Medulla oblongata (tissue), 1 donor: ENCODE data around the gene SLC22A2.

ENCODE experiments used
- DNase-seq: peaks from one replicate; pipeline ENCODE4 v3.0.0-alpha.2; 2015; ENCODE audit errors: extremely low spot score

Gene SLC22A2

GRCh38 chr6:160207618-160208017 lies 51.0 kb downstream of the SLC22A2 start:
- no peak for DNase-seq

GRCh38 chr6:160204710-160205109 lies 53.9 kb downstream of the SLC22A2 start:
- DNase-seq: no peak

DNA sequence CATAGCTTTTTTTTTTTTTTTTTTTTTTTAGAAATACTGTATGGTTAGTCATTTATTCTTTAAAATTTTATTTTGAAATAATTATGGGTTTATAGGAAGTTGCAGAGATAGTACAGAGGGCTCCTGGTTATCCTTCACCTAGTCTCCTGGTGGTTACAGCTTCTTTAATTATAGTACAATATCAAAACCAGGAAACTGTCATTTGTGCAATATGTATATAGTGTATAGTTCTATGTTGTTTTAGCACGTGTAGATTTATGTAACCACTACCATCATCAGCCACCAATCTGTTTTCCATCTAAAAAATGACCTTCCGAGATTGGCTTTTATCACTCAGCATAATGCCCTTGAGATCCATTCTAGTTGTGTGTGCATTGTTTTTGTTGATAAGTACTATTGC lies 54.7 kb downstream of the SLC22A2 start:
- DNase-seq: no peak

GRCh38 chr6:160203522-160203921 lies 55.1 kb downstream of the SLC22A2 start:
- DNase-seq: no peak

DNA sequence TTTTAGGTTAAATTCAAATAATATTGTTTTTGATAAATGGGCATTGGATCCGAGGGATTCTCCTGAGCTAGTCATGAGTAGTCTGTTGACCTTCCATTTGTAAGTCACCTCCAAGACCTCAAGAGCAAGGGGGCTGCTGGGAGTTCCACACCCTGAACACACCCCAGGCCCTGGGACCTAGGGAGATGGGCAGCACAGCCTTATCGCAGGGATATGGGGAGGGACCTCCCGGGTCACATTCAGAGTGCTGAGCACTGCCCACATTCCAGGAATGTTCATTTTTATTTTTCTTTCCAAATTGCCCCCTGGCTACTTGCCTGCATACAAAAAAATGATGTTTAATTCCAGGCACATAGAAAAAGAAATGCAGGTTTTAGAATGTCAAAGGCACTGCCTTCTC lies 55.5 kb downstream of the SLC22A2 start:
- no peak for DNase-seq

GRCh38 chr6:160202411-160202810 lies 56.2 kb downstream of the SLC22A2 start:
- DNase-seq: no peak

DNA sequence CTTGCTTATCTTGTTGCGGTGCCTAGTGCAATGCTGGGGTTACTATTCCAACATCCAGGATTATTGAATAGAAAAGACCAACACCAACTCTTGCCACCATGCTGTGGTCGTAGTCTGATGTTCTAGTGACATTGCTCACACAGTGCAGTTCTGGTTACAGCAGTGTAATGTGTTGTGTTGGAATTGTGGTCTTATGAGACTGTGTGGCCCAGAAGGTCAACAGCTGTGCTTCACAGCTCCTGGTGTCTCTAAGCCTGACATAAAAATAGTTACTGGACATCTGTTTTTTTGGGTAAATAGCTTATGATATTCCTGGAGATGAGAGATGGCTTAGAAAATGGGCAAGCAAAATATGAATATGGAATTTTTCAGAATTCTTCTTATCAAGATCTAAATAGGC lies 57.6 kb downstream of the SLC22A2 start:
- no peak for DNase-seq

DNA sequence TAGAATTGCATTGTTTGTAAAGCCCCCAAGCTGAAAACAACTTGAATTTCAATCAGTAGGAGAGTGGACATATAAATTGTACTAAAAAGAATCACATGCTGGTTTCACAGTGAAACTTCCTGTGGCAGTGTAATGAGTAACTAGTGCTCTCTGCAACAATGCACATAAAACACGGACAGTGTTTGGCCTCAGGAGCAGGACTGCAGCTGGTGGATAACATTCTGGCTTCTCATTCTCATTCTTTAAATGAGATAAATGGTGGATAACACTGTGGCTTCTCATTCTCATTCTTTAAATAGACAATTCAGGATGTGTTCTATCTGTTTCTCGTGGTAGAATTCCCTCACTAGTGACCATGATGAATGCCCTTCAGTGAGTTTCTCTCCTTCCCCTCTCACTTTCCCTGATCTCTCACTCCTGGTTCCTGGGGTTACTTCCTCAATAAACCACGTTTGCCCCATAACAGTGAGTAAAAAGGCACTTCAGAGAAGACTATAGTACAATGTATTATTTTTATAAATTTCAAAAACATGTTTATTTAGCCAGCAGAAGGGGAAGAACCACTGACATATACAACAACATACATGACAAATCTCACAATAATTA lies 59.9 kb downstream of the SLC22A2 start:
- DNase-seq: no peak

DNA sequence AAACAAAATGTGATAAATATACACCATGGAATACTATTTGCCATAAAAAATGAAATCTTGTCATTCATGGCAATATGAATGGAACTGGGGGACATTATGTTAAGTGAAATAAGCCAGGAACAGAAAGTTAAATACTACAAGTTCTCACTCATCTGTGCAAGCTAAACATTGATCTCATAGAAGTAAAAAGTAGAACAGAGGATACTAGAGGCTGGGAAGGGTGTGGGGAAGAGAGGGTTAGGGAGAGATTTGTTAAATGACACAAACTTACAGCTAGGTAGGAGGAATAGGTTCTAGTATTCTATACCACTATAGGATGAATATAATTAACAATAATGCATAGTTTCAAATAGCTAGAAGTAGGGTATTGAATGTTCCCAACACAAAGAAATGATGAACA lies 61.0 kb downstream of the SLC22A2 start:
- DNase-seq: no peak

- DNase-seq: no peak
Observed at GRCh38 chr6:160194808-160195207, 63.8 kb downstream of the SLC22A2 start.

DNA sequence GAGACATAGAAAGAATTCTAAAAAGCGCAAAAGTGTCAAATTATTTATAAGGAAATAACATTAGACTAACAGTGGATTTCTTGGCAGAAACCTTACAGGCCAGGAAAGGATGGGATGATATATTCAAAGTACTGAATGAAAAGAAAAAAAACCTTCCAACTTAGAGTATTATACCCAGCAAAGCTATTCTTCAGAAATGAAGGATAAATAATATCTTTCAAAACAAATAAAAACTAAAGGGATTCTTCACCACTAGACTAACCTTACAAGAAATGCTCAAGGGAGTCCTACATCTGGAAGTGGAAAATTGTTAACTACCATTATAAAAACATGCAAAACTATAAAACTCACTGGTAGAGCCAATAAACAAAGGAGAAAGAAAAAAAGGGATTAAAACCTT lies 65.8 kb downstream of the SLC22A2 start:
- no peak for DNase-seq

- no peak for DNase-seq
Observed at GRCh38 chr6:160190973-160191372, 67.6 kb downstream of the SLC22A2 start.

DNA sequence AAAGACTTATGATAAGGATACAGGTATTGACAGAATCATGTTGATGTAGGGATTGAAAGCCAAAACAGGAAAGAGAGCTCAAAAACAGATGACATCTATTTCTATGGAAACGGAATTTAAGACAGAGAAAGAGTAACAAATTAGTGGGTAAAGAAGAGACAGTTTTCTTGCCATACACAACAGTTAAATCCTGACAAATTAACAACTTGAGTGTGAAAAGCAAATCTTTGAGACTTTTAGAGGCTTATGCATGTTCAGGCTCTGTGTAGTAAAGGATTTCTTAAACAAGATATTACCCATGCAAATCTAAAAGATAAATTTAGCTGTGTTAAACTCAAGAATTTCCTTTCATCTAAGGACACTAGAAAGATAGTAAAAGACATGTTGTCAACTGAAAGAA lies 68.5 kb downstream of the SLC22A2 start:
- DNase-seq: no peak

GRCh38 chr6:160188773-160189172 lies 69.8 kb downstream of the SLC22A2 start:
- no peak for DNase-seq

DNA sequence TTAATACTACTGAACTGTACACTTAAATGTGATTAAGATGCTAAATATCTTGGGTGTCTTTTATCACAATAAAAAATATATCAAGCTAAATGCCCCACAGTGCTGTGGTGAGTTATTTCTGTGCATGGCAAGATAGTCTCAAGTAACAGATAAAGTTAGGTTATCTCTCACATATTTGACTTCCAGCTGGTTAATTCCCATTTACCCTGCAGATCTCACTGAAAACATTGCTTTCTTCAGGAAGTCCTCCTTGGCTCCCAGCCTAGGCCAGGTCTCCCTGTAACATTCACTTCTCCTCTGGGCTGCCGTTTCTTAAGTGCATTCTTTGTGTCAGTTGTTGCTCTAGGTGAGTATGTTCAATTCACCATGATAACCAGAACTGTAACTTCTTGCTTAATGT lies 77.9 kb downstream of the SLC22A2 start:
- DNase-seq: no peak

- no peak for DNase-seq
Observed at GRCh38 chr6:160178271-160178670, 80.3 kb downstream of the SLC22A2 start.

DNA sequence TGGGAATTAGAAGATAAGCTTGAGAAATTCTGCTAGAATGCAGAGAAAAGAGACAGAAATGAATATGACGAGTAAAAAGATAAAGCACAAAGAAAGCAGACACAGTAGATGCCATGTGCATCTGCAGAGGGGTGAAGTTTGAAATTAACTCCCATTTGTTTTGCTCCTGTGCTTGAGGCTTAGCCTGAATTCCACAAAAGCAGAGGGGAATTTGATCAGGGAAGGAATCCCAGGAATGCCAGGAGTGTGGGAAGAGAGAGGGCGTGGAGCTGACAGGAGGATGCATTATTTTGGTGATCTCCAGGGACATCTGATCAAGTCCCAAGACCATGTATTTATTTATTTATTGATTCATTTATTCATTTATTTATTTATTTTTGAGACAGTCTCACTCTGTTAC lies 81.4 kb downstream of the SLC22A2 start:
- DNase-seq: no peak

DNA sequence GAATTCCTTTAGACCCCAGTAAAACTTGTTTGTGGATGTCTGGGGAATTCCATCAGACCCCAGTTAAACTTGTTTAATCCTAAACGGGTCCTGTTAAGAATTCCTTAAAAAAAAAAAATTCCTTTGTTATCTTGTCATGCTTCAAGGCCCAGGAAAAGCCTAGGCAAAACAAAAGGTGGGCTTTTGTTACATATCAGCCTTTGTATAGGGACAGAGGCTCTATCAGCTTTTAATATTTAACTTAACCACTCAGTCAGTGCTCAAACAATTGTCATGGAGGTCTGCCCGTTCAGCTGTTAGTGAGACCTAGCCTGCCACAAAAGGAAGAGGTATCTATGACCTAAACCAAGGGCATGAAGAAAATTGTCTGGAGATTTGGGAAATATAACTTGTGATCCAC lies 83.9 kb downstream of the SLC22A2 start:
- no peak for DNase-seq

- no peak for DNase-seq
Observed at GRCh38 chr6:160173806-160174527, 84.7 kb downstream of the SLC22A2 start.

DNA sequence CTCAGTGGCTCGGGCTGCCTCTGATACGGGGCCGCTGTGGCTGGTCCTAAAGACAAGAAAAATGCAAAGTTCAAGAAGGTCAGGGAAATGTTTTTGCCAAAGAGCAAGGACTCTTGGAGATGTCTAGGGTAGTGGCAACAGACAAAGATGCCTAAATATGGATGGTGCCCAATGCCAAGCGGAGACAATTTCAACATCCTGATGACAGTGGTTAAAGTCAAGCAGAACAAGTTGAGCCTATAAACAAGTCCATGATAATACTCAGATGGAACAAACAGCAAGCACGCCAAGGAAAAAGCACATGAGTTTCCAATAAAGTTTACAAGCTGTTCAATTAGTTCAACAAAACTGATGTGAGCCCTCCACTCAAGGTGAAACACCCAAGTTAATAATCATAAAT lies 85.9 kb downstream of the SLC22A2 start:
- DNase-seq: no peak

GRCh38 chr6:160170018-160170680 lies 88.5 kb downstream of the SLC22A2 start:
- no peak for DNase-seq

GRCh38 chr6:160167604-160168399 lies 90.8 kb downstream of the SLC22A2 start:
- DNase-seq: no peak
